DOHH2 (cell line): Measurements from ENCODE around the gene GALNT2.

ENCODE experiments used
- H3F3A ChIP-seq: fragments of 200-600 bp; sonication (generic), shearing (Covaris generic); 2 replicates; pipeline ENCODE4 v1.6.0; 2016; ENCODE audit warnings: antibody characterized with exemption, mild to moderate bottlenecking; ENCODE audit not compliant: control insufficient read depth, insufficient read depth
- H3K27ac ChIP-seq: fragments of 200-600 bp; sonication (generic); 2 replicates; pipeline ENCODE4 v1.5.1; 2014; ENCODE audit warnings: low read depth, mild to moderate bottlenecking, low read length, moderate library complexity
- H3K27me3 ChIP-seq: fragments of 200-600 bp; sonication (generic); 2 replicates; pipeline ENCODE4 v1.6.1; 2014; ENCODE audit warnings: mild to moderate bottlenecking, low read length, mixed read lengths; ENCODE audit not compliant: control insufficient read depth
- H3K36me3 ChIP-seq: fragments of 200-600 bp; sonication (generic); 2 replicates; pipeline ENCODE4 v1.6.1; 2014; ENCODE audit warnings: mild to moderate bottlenecking, low read length, moderate library complexity, mixed read lengths; ENCODE audit not compliant: control insufficient read depth
- H3K4me1 ChIP-seq: fragments of 200-600 bp; sonication (generic); 2 replicates; pipeline ENCODE4 v1.6.1; 2014; ENCODE audit warnings: mild to moderate bottlenecking, low read length, mixed read lengths; ENCODE audit not compliant: control insufficient read depth
- H3K4me2 ChIP-seq: fragments of 200-600 bp; sonication (generic); 2 replicates; pipeline ENCODE4 v1.6.0; 2014; ENCODE audit warnings: mild to moderate bottlenecking, low read length, moderate library complexity
- H3K4me3 ChIP-seq: fragments of 200-600 bp; sonication (generic); 2 replicates; pipeline ENCODE4 v1.5.1; 2014; ENCODE audit warnings: mild to moderate bottlenecking, low read length, mixed read lengths
- H3K79me2 ChIP-seq: fragments of 200-600 bp; sonication (generic); 2 replicates; pipeline ENCODE4 v1.6.1; 2014; ENCODE audit warnings: mild to moderate bottlenecking, low read length, mixed read lengths; ENCODE audit not compliant: control insufficient read depth
- H3K9me2 ChIP-seq: fragments of 200-600 bp; sonication (generic); replicated peaks from 2 replicates; pipeline ENCODE4 v1.6.1; 2014; ENCODE audit warnings: mild to moderate bottlenecking, low read length, mixed read lengths; ENCODE audit not compliant: control insufficient read depth
- H3K9me3 ChIP-seq: fragments of 200-600 bp; sonication (generic); 2 replicates; pipeline ENCODE4 v1.6.1; 2014; ENCODE audit warnings: antibody characterized with exemption, low read length, mixed read lengths; ENCODE audit not compliant: control insufficient read depth, insufficient read depth
- H4K20me1 ChIP-seq: fragments of 200-600 bp; sonication (generic); 2 replicates; pipeline ENCODE4 v1.6.0; 2014; ENCODE audit warnings: low read depth, mild to moderate bottlenecking, antibody characterized with exemption, low read length, moderate library complexity; ENCODE audit not compliant: control insufficient read depth, insufficient read depth
- EZH2phosphoT487 ChIP-seq: fragments of 200-600 bp; sonication (generic); IDR thresholded peaks from 2 replicates; pipeline ENCODE4 v1.6.1; 2017; ENCODE audit warnings: borderline replicate concordance, mild to moderate bottlenecking, antibody characterized with exemption, low read length, moderate library complexity, mixed read lengths
- TF ChIP-seq, protein P1 (sequence below): fragments of 200-600 bp; sonication (generic); IDR thresholded peaks from one replicate; pipeline ENCODE4 v1.5.1; 2014; ENCODE audit warnings: antibody characterized with exemption, mild to moderate bottlenecking, low read depth, low read length; ENCODE audit not compliant: poor library complexity, severe bottlenecking

The GALNT2 gene

DNA sequence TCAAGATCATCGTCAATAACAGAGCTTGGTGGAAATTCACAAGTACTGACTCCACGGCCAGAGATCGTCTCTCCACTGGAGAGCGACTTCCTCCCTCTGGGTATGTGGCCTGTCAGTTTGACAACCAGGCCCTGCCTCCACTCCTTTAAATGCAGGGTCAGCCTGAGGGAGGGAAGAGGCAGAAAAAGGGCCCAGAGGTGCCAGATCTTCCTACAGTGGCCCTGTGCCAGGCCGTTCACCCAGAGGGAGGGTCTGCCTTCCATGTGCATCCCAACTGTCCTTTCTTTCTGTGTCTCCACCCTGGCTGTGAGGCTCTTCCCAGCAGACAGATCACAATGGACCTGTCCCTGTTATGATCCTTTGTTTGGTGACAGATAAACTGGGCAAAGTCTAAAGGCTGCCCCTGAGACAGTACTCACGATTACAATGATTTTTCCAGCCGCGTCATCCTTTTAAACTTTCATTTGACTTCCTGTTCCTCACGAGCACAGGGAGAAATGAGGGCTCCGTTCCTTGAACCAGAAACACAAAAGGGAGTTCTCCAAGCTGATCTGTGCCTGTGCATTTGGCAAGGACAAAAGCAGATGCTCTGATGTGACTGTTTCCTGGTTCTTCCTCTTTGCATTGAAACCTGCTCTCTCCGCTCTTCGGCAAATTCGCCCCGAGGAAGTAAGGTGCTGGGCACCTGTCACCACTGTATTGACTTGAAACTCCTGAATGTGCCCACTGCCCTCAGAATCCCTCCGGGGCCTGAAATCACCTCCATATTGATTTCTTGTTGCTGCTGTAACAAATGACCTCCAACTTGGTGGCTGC is 232.4 kb downstream of the GALNT2 start:
- Histone ChIP-seq H3K4me3 (no peak overlapping the region), H3K9me3 (no peaks in the 10 kb centered on the region), H3K27ac (peak overlapping the region; percentile 40), H3K4me1 (peaks cover 31% of the 10 kb centered on the region), H3K79me2 (no peaks in the 10 kb centered on the region), H3F3A (0 out of 2 replicates have a peak, but pooled peaks cover 2% of the 10 kb centered on the region), H3K4me2 (peak overlapping the region; percentile 50; the same call in 1 of the 2 replicates), H4K20me1 (no peaks in the 10 kb centered on the region), H3K9me2 (no peaks in the 10 kb centered on the region), H3K36me3 (no peaks in the 10 kb centered on the region), H3K27me3 (no peaks in the 10 kb centered on the region)
- TF ChIP-seq EZH2phosphoT487 = no peak
- TF ChIP-seq, protein P1, sequence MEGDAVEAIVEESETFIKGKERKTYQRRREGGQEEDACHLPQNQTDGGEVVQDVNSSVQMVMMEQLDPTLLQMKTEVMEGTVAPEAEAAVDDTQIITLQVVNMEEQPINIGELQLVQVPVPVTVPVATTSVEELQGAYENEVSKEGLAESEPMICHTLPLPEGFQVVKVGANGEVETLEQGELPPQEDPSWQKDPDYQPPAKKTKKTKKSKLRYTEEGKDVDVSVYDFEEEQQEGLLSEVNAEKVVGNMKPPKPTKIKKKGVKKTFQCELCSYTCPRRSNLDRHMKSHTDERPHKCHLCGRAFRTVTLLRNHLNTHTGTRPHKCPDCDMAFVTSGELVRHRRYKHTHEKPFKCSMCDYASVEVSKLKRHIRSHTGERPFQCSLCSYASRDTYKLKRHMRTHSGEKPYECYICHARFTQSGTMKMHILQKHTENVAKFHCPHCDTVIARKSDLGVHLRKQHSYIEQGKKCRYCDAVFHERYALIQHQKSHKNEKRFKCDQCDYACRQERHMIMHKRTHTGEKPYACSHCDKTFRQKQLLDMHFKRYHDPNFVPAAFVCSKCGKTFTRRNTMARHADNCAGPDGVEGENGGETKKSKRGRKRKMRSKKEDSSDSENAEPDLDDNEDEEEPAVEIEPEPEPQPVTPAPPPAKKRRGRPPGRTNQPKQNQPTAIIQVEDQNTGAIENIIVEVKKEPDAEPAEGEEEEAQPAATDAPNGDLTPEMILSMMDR = no peak

DNA sequence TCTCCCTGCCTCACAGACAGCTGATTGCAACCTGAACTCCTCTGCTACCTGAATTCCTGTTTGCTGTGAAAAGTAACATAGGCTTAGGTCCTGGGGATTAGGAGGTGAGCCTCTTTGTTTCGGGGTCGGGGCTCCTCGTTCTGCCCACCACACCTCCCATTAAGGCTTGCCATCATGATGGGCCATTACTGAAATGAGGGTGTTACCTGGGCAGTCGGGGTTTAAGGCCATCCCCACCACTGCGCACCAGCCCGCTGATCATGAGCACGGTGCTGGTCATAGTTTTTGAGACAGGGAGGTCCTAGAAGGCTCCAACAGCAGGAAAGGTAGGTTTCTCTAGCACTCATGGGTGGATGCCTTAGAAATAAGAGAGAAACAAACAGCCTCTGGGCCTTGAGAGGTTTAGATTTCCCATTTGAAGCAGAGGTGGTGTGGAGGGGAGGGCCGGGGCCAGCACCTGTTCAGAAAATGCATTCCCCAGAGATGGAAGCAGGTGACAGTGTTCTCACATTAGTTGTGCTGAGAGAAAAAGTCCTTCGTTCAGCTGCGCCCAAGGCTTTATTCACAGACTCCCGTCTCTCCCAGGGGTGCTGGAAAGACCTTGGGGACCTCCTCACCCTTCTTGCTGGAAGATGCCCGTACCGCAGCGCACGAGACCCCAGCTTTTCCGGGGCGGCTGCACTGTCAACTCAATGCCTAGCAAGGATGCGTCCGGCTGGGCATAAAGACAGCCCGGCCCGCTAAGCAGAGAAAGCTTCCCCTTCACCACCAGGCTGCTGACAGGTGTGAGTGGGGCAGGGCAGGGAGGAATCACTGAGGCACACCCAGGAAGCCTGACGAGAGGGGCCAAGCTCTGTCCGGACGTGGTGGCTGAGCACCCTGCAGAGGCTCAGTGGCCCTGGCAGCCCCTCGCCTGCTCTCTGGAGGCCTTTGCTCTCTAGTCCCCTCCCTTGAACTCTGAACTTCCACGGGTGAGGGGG is 233.6 kb downstream of the GALNT2 start:
- H3F3A ChIP-seq = 0 out of 2 replicates have a peak, but pooled peaks cover 2% of the 10 kb centered on the region
- peak overlapping the region; percentile 50 for H3K4me2 ChIP-seq
- peaks cover 31% of the 10 kb centered on the region for H3K4me1 ChIP-seq
- no peaks in the 10 kb centered on the region for H3K9me2 ChIP-seq
- H3K27ac ChIP-seq = peak overlapping the region; percentile 40
- H3K79me2 ChIP-seq = no peaks in the 10 kb centered on the region
- H3K4me3 ChIP-seq = peak overlapping the region; percentile 18
- no peak for TF ChIP-seq EZH2phosphoT487
- no peaks in the 10 kb centered on the region for H4K20me1 ChIP-seq
- no peaks in the 10 kb centered on the region for H3K9me3 ChIP-seq
- H3K27me3 ChIP-seq = no peaks in the 10 kb centered on the region
- no peaks in the 10 kb centered on the region for H3K36me3 ChIP-seq

DNA sequence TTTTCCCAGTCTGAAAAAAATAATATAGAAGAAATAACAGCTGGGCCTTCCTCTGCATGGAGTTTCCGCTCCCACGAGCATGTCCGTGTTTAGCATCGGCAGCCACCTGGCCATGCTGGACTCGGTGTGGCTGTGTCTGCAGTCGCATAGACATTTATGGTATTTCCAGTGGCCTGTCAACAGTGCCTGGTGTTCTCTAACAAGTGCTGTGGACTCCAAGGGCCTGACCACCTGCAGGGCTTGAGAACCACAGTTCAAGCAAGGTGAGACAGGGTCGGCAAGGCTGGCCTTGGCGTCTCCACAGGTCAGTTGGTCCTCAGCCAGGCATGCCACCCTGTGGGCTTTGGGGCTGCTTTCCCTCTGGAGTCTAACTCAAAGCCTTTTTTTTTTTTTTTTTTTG is 234.3 kb downstream of the GALNT2 start:
- Histone ChIP-seq H3F3A (0 out of 2 replicates have a peak, but pooled peaks cover 2% of the 10 kb centered on the region), H3K27me3 (no peaks in the 10 kb centered on the region), H3K27ac (peak overlapping the region; percentile 40), H3K79me2 (no peaks in the 10 kb centered on the region), H3K36me3 (no peaks in the 10 kb centered on the region), H3K4me1 (peaks cover 37% of the 10 kb centered on the region), H4K20me1 (no peaks in the 10 kb centered on the region), H3K9me2 (no peaks in the 10 kb centered on the region), H3K4me3 (peak overlapping the region; percentile 18), H3K9me3 (no peaks in the 10 kb centered on the region), H3K4me2 (peak overlapping the region; percentile 50)
- no peak for TF ChIP-seq EZH2phosphoT487
- TF ChIP-seq, protein P1 = no peak
